Activated CD4-positive, alpha-beta T cell treated with anti-CD3 and anti-CD28 coated beads, Interleukin-2, amount 10 ng/mL, durations not matched to agents 24 days and 14 days (primary cell): Measurements from ENCODE around the gene ST3GAL4. TPM values are rescaled to one million over a fixed set of nuclear protein-coding genes. Genes with fewer than 3 reads are reported as not detected.

Experiments used
- DNase-seq: peaks from one replicate; pipeline ENCODE4 v3.0.0; 2022
- H3K27ac Mint-ChIP-seq: one replicate; pipeline ENCODE4 v1.8.0; 2022; ENCODE audit warnings: mild to moderate bottlenecking, mixed read lengths
- H3K27me3 Mint-ChIP-seq: one replicate; pipeline ENCODE4 v1.8.0; 2022; ENCODE audit warnings: mixed read lengths
- H3K36me3 Mint-ChIP-seq: one replicate; pipeline ENCODE4 v1.8.0; 2022; ENCODE audit warnings: low read depth, mild to moderate bottlenecking, mixed read lengths
- H3K4me1 Mint-ChIP-seq: one replicate; pipeline ENCODE4 v1.8.0; 2021; ENCODE audit warnings: mixed read lengths
- H3K4me3 Mint-ChIP-seq: one replicate; pipeline ENCODE4 v1.8.0; 2022; ENCODE audit warnings: mild to moderate bottlenecking, moderate library complexity, mixed read lengths
- H3K9me3 Mint-ChIP-seq: one replicate; pipeline ENCODE4 v1.8.0; 2021; ENCODE audit warnings: mixed read lengths
- intact Hi-C: fragments of 100-400 bp; cut with micrococcal nuclease; formaldehyde crosslinking; loops from one replicate; pipeline ENCODE4 v1.15.1; 2023
- total RNA-seq: library from RNA; stranded (reverse); gene quantifications from 2 replicates; pipeline ENCODE4 v1.2.3, GENCODE V29; 2022

ST3GAL4 gene
- total RNA-seq, 1 donor from 2014 or later = 13.3 TPM

- H3K36me3 Mint-ChIP-seq = peaks cover 26% of the 10 kb centered on the region
- DNase-seq = no peak
- H3K4me1 Mint-ChIP-seq = peaks cover 13% of the 10 kb centered on the region
- H3K27ac Mint-ChIP-seq = peak overlapping the region; percentile 54
- intact Hi-C loops = no loop called here
- no peaks in the 10 kb centered on the region for H3K27me3 Mint-ChIP-seq
- no peaks in the 10 kb centered on the region for H3K9me3 Mint-ChIP-seq
- no peak overlapping the region for H3K4me3 Mint-ChIP-seq
Observed at GRCh38 chr11:126336138-126336541, 19.3 kb upstream of the ST3GAL4 start.

GRCh38 chr11:126336671-126337101 lies 18.8 kb upstream of the ST3GAL4 start:
- DNase-seq = no peak
- Mint-ChIP-seq H3K36me3 (peaks cover 30% of the 10 kb centered on the region), H3K27me3 (no peaks in the 10 kb centered on the region), H3K4me3 (no peak overlapping the region), H3K27ac (peak overlapping the region; percentile 54), H3K9me3 (no peaks in the 10 kb centered on the region), H3K4me1 (peaks cover 17% of the 10 kb centered on the region)
- intact Hi-C loops = no loop called here

- DNase-seq = no peak
- Mint-ChIP-seq H3K27ac (no peak overlapping the region), H3K4me1 (peaks cover 21% of the 10 kb centered on the region), H3K9me3 (no peaks in the 10 kb centered on the region), H3K4me3 (no peak overlapping the region), H3K36me3 (peaks cover 34% of the 10 kb centered on the region), H3K27me3 (no peaks in the 10 kb centered on the region)
- intact Hi-C loops = no loop called here
Observed at GRCh38 chr11:126337126-126337473, 18.4 kb upstream of the ST3GAL4 start.

GRCh38 chr11:126337474-126338241 lies 17.8 kb upstream of the ST3GAL4 start:
- H3K4me3 Mint-ChIP-seq = no peak overlapping the region
- intact Hi-C loops = no loop called here
- H3K9me3 Mint-ChIP-seq = no peaks in the 10 kb centered on the region
- H3K36me3 Mint-ChIP-seq = peaks cover 38% of the 10 kb centered on the region
- peaks cover 26% of the 10 kb centered on the region for H3K4me1 Mint-ChIP-seq
- H3K27ac Mint-ChIP-seq = no peak overlapping the region
- no peak for DNase-seq
- H3K27me3 Mint-ChIP-seq = no peaks in the 10 kb centered on the region

- Mint-ChIP-seq H3K27me3 (no peaks in the 10 kb centered on the region), H3K4me3 (no peak overlapping the region), H3K4me1 (peaks cover 26% of the 10 kb centered on the region), H3K9me3 (no peaks in the 10 kb centered on the region), H3K36me3 (peaks cover 34% of the 10 kb centered on the region), H3K27ac (peak overlapping the region; percentile 61)
- no peak for DNase-seq
- intact Hi-C loops = no loop called here
Observed at GRCh38 chr11:126338346-126339055, 17.0 kb upstream of the ST3GAL4 start.

GRCh38 chr11:126339073-126339862 lies 16.2 kb upstream of the ST3GAL4 start:
- H3K9me3 Mint-ChIP-seq = no peaks in the 10 kb centered on the region
- no peaks in the 10 kb centered on the region for H3K27me3 Mint-ChIP-seq
- peak overlapping the region; percentile 48 for H3K27ac Mint-ChIP-seq
- DNase-seq = no peak
- peaks cover 26% of the 10 kb centered on the region for H3K4me1 Mint-ChIP-seq
- peaks cover 34% of the 10 kb centered on the region for H3K36me3 Mint-ChIP-seq
- no peak overlapping the region for H3K4me3 Mint-ChIP-seq
- intact Hi-C loops = no loop called here

- Mint-ChIP-seq H3K27me3 (no peaks in the 10 kb centered on the region), H3K9me3 (no peaks in the 10 kb centered on the region), H3K27ac (no peak overlapping the region), H3K4me3 (no peak overlapping the region), H3K36me3 (peaks cover 36% of the 10 kb centered on the region), H3K4me1 (peaks cover 25% of the 10 kb centered on the region)
- intact Hi-C loops = no loop called here
- DNase-seq = no peak
Observed at GRCh38 chr11:126339863-126340434, 15.5 kb upstream of the ST3GAL4 start.

GRCh38 chr11:126340960-126341606 lies 14.4 kb upstream of the ST3GAL4 start:
- intact Hi-C loops = no loop called here
- Mint-ChIP-seq H3K4me3 (no peak overlapping the region), H3K27me3 (no peaks in the 10 kb centered on the region), H3K4me1 (peaks cover 24% of the 10 kb centered on the region), H3K36me3 (peaks cover 38% of the 10 kb centered on the region), H3K27ac (peak overlapping the region; percentile 75), H3K9me3 (no peaks in the 10 kb centered on the region)
- DNase-seq = no peak

GRCh38 chr11:126341760-126342161 lies 13.7 kb upstream of the ST3GAL4 start:
- H3K4me1 Mint-ChIP-seq = peaks cover 21% of the 10 kb centered on the region
- no peak for DNase-seq
- H3K9me3 Mint-ChIP-seq = no peaks in the 10 kb centered on the region
- H3K36me3 Mint-ChIP-seq = peaks cover 38% of the 10 kb centered on the region
- H3K4me3 Mint-ChIP-seq = no peak overlapping the region
- H3K27me3 Mint-ChIP-seq = no peaks in the 10 kb centered on the region
- peak overlapping the region; percentile 61 for H3K27ac Mint-ChIP-seq
- intact Hi-C loops = no loop called here

GRCh38 chr11:126343051-126343450 lies 12.4 kb upstream of the ST3GAL4 start:
- H3K9me3 Mint-ChIP-seq = no peaks in the 10 kb centered on the region
- H3K27ac Mint-ChIP-seq = no peak overlapping the region
- no peak for DNase-seq
- peaks cover 21% of the 10 kb centered on the region for H3K4me1 Mint-ChIP-seq
- H3K27me3 Mint-ChIP-seq = no peaks in the 10 kb centered on the region
- intact Hi-C loops = no loop called here
- H3K36me3 Mint-ChIP-seq = peaks cover 36% of the 10 kb centered on the region
- H3K4me3 Mint-ChIP-seq = no peak overlapping the region

GRCh38 chr11:126344141-126345080 lies 11.1 kb upstream of the ST3GAL4 start:
- no peaks in the 10 kb centered on the region for H3K9me3 Mint-ChIP-seq
- no peaks in the 10 kb centered on the region for H3K27me3 Mint-ChIP-seq
- intact Hi-C loops = no loop called here
- H3K27ac Mint-ChIP-seq = no peak overlapping the region
- H3K4me1 Mint-ChIP-seq = peaks cover 33% of the 10 kb centered on the region
- DNase-seq = no peak
- no peak overlapping the region for H3K4me3 Mint-ChIP-seq
- peaks cover 31% of the 10 kb centered on the region for H3K36me3 Mint-ChIP-seq

GRCh38 chr11:126345283-126345682 lies 10.2 kb upstream of the ST3GAL4 start:
- peaks cover 34% of the 10 kb centered on the region for H3K4me1 Mint-ChIP-seq
- H3K9me3 Mint-ChIP-seq = no peaks in the 10 kb centered on the region
- no peak overlapping the region for H3K4me3 Mint-ChIP-seq
- H3K27ac Mint-ChIP-seq = peak overlapping the region; percentile 45
- no peaks in the 10 kb centered on the region for H3K27me3 Mint-ChIP-seq
- intact Hi-C loops = no loop called here
- H3K36me3 Mint-ChIP-seq = peaks cover 30% of the 10 kb centered on the region
- DNase-seq = no peak
